ENCODE data around the gene YBX2. TPM values are rescaled to one million over a fixed set of nuclear protein-coding genes. Genes with fewer than 3 reads are reported as not detected.

The YBX2 gene
- total RNA-seq, 1 experiment from 2014 or later: 24.0 TPM

GRCh38 chr17:7238420-7239090 is 55.9 kb downstream of the YBX2 start:
- WGBS (ENCODE audit: extremely low coverage, insufficient read length, low lambda C conversion rate): no CpG with 5 or more reads among the region's 39 CpGs
- Histone ChIP-seq H2BK20ac (ENCODE audit: low read depth, low read length, poor library complexity, severe bottlenecking) (no peak overlapping the region), H4K20me1 (ENCODE audit: control insufficient read depth, insufficient read depth, insufficient read length) (no peaks in the 10 kb centered on the region), H3K4ac (ENCODE audit: low read depth, low read length) (no peak overlapping the region), H3K4me1 (ENCODE audit: insufficient read depth, low read length) (no peaks in the 10 kb centered on the region), H3K4me2 (ENCODE audit: insufficient read depth, insufficient read length, low read length) (peak overlapping the region; percentile 53), H3K9ac (ENCODE audit: extremely low read depth, insufficient read length, low read length) (peak overlapping the region; percentile 72), H3K9me3 (ENCODE audit: control insufficient read depth, low read depth, low read length) (no peaks in the 10 kb centered on the region), H3K23ac (ENCODE audit: insufficient read length, low read depth, low read length) (no peak overlapping the region), H3K18ac (ENCODE audit: insufficient read length, low read depth, low read length) (peak overlapping the region; percentile 51), H3K27me3 (ENCODE audit: insufficient read depth, low read length) (no peaks in the 10 kb centered on the region), H2BK120ac (ENCODE audit: low read depth, low read length, poor library complexity, severe bottlenecking) (no peak overlapping the region), H3K27ac (ENCODE audit: insufficient read length, low read depth, low read length) (no peak overlapping the region), H2BK12ac (ENCODE audit: insufficient read length, low read depth, low read length) (no peak overlapping the region), H3K79me2 (ENCODE audit: insufficient read depth, low read length) (peaks cover 9% of the 10 kb centered on the region; the same call in 1 of the 2 replicates), H3K79me1 (ENCODE audit: insufficient read depth, low read depth, low read length, poor library complexity, severe bottlenecking) (peaks cover 9% of the 10 kb centered on the region), H2BK5ac (ENCODE audit: insufficient read length, low read length) (no peak overlapping the region), H2BK15ac (ENCODE audit: low read depth, low read length) (no peak overlapping the region), H4K91ac (ENCODE audit: insufficient read length, low read depth, low read length) (no peak overlapping the region), H4K8ac (replicated peaks; ENCODE audit: insufficient read length, low read depth, low read length) (no peak overlapping the region), H3K14ac (ENCODE audit: insufficient read depth, low read length) (peak overlapping the region; percentile 66), H2AK5ac (ENCODE audit: insufficient read length, low read length) (no peak overlapping the region), H3K23me2 (ENCODE audit: insufficient read length, low read depth, low read length, poor library complexity, severe bottlenecking) (peaks cover 11% of the 10 kb centered on the region), H2AFZ (ENCODE audit: low read length) (no peak overlapping the region), H3T11ph (ENCODE audit: low read length) (no peak overlapping the region), H3K56ac (ENCODE audit: insufficient read length, low read depth, low read length) (no peak overlapping the region), H4K5ac (ENCODE audit: insufficient read length, low read depth, low read length) (no peak overlapping the region)
- DNase-seq: peak; percentile 58
- no peak for TF ChIP-seq CTCF (conservative IDR thresholded peaks at IDR 0.05)
- Mint-ChIP-seq H3K4me1 (peaks cover 42 to 55% of the 10 kb centered on the region in 2 experiments), H3K36me3 (ENCODE audit: insufficient read depth in 1 of 3, low read depth in 3 of 3) (peaks cover 33 to 59% (median 49%) of the 10 kb centered on the region in 3 experiments), H3K4me3 (peak overlapping the region; percentile 95 to 97), H3K27me3 (ENCODE audit: low read depth) (no peaks in the 10 kb centered on the region; the same call in 1 of the 2 replicates), H3K27ac (peak overlapping the region; percentile 95 to 99 (median 97); a peak in 6 of 7 replicates), H3K9me3 (peaks cover 0 to 2% of the 10 kb centered on the region in 2 experiments; a peak in 2 of 5 replicates)

Other genes with a start within 250 kb of the YBX2 start
- not detected in 2 replicates for gene CLEC10A, start 214.4 kb downstream of the YBX2 start, total RNA-seq (2021)
- not detected in 2 replicates for gene ASGR2, start 179.8 kb downstream of the YBX2 start, total RNA-seq (2021)
- gene ASGR1, start 115.3 kb downstream of the YBX2 start, total RNA-seq (2021): 5.2 and 5.9 TPM in 2 replicates
- 38.2 and 38.3 TPM in 2 replicates for gene DLG4, start 74.8 kb downstream of the YBX2 start, total RNA-seq (2021)
- 272 and 283 TPM in 2 replicates for gene ACADVL, start 74.7 kb downstream of the YBX2 start, total RNA-seq (2021)
- 82.9 and 84.1 TPM in 2 replicates for gene DVL2, start 60.1 kb downstream of the YBX2 start, total RNA-seq (2021)
- gene PHF23, start 55.2 kb downstream of the YBX2 start, total RNA-seq (2021): 105 and 110 TPM in 2 replicates
- 261 and 266 TPM in 2 replicates for gene GABARAP, start 52.2 kb downstream of the YBX2 start, total RNA-seq (2021)
- 134 and 141 TPM in 2 replicates for gene CTDNEP1, start 42.9 kb downstream of the YBX2 start, total RNA-seq (2021)
- gene ELP5, start 42.4 kb downstream of the YBX2 start, total RNA-seq (2021): 46.5 and 49.6 TPM in 2 replicates
- gene CLDN7, start 32.2 kb downstream of the YBX2 start, total RNA-seq (2021): 174 and 177 TPM in 2 replicates
- gene SLC2A4, start 12.9 kb downstream of the YBX2 start, total RNA-seq (2021): 4.4 and 4.7 TPM in 2 replicates
- 978 and 1,015 TPM in 2 replicates for gene EIF5A, start 13.0 kb upstream of the YBX2 start, total RNA-seq (2021)
- 62.6 and 62.7 TPM in 2 replicates for gene GPS2, start 20.7 kb upstream of the YBX2 start, total RNA-seq (2021)
- 54.8 and 55.4 TPM in 2 replicates for gene NEURL4, start 34.7 kb upstream of the YBX2 start, total RNA-seq (2021)
- gene ACAP1, start 41.9 kb upstream of the YBX2 start, total RNA-seq (2021): 15.5 and 18.2 TPM in 2 replicates
- gene KCTD11, start 57.5 kb upstream of the YBX2 start, total RNA-seq (2021): 5.3 and 5.6 TPM in 2 replicates
- gene TMEM95, start 60.5 kb upstream of the YBX2 start, total RNA-seq (2021): not detected in 2 replicates
- 10.1 and 11.2 TPM in 2 replicates for gene TNK1, start 86.5 kb upstream of the YBX2 start, total RNA-seq (2021)
- gene PLSCR3, start 99.9 kb upstream of the YBX2 start, total RNA-seq (2021): 31.5 and 32.1 TPM in 2 replicates
- 151 and 153 TPM in 2 replicates for gene TMEM256, start 109.5 kb upstream of the YBX2 start, total RNA-seq (2021)
- gene NLGN2, start 113.2 kb upstream of the YBX2 start, total RNA-seq (2021): 70.2 and 70.5 TPM in 2 replicates
- 0.33 and 0.46 TPM in 2 replicates for gene SPEM1, start 125.7 kb upstream of the YBX2 start, total RNA-seq (2021)
- not detected in 2 replicates for gene SPEM2, start 131.0 kb upstream of the YBX2 start, total RNA-seq (2021)
- not detected in 2 replicates for gene SPEM3, start 134.2 kb upstream of the YBX2 start, total RNA-seq (2021)
- 8.3 and 8.6 TPM in 2 replicates for gene TMEM102, start 140.8 kb upstream of the YBX2 start, total RNA-seq (2021)
- gene FGF11, start 144.9 kb upstream of the YBX2 start, total RNA-seq (2021): 14.1 and 15.2 TPM in 2 replicates
- 12.7 and 13.2 TPM in 2 replicates for gene CHRNB1, start 150.4 kb upstream of the YBX2 start, total RNA-seq (2021)
- 14.4 and 14.9 TPM in 2 replicates for gene ZBTB4, start 185.0 kb upstream of the YBX2 start, total RNA-seq (2021)
- not detected in 2 replicates for gene SLC35G6, start 186.8 kb upstream of the YBX2 start, total RNA-seq (2021)
- gene POLR2A, start 189.7 kb upstream of the YBX2 start, total RNA-seq (2021): 153 and 154 TPM in 2 replicates

All from H9 (cell line).